Endothelial cell of umbilical vein (primary cell): ENCODE results near the gene CDK15. TPM values are rescaled to one million over a fixed set of nuclear protein-coding genes. Genes with fewer than 3 reads are reported as not detected.

Source experiments
- BruUV-seq: library from RNA; stranded (reverse); fragments of 400-500 nt; replicated peaks from 2 replicates; lab custom pipeline; 2021; lab: Mats Ljungman, UMichigan
- CTCF ChIA-PET: fragments of 300-600, 350-600 bp; sonication (Branson Sonifier 250); formaldehyde crosslinking; loops from one replicate; lab custom pipeline; 2021; ENCODE audit warnings: antibody characterized with exemption, inconsistent platforms; lab: Charles Lee
- POLR2A ChIA-PET: fragments of 300-600, 350-600 bp; sonication (Branson Sonifier 250); formaldehyde crosslinking; loops from one replicate; lab custom pipeline; 2021; ENCODE audit warnings: antibody characterized with exemption, inconsistent platforms; lab: Charles Lee
- DNase-seq: peaks from one replicate; pipeline ENCODE4 v3.0.0-alpha.2; 2011; ENCODE audit warnings: low read depth, low spot score
- FAIRE-seq: peaks from 2 replicates; lab custom pipeline; 2011; peaks lifted over from hg19 to GRCh38; lab: Jason Lieb, UNC
- H2AFZ ChIP-seq: 2 replicates; pipeline ENCODE4 v1.6.0; 2012; ENCODE audit warnings: low read depth, low read length, control low read depth, inconsistent platforms
- H3K27ac ChIP-seq: 2 replicates; pipeline ENCODE4 v1.5.1; 2011; ENCODE audit warnings: low read depth, mild to moderate bottlenecking, control low read depth, low read length, moderate library complexity; ENCODE audit not compliant: insufficient read depth
- H3K27me3 ChIP-seq, 2 experiments: 2 replicates each; pipeline versions ENCODE4 v1.6.0 to v1.6.1; 2011; ENCODE audit warnings: low read length in 2 of 2, mixed read lengths in 1 of 2; ENCODE audit not compliant: control insufficient read depth in 2 of 2, insufficient read depth in 2 of 2
- H3K36me3 ChIP-seq, 2 experiments: 2 replicates in 1 of 2; 3 replicates in 1 of 2; pipeline ENCODE4 v1.5.1; 2011; ENCODE audit warnings: low read length in 2 of 2, mild to moderate bottlenecking in 1 of 2, moderate library complexity in 1 of 2; ENCODE audit not compliant: control insufficient read depth in 2 of 2, insufficient read depth in 2 of 2; ENCODE audit errors: extremely low read depth in 1 of 2
- H3K4me1 ChIP-seq: 3 replicates; pipeline ENCODE4 v1.5.1; 2011; ENCODE audit warnings: mild to moderate bottlenecking, low read length; ENCODE audit not compliant: control insufficient read depth, insufficient read depth; ENCODE audit errors: extremely low read depth
- H3K4me2 ChIP-seq: 2 replicates; pipeline ENCODE4 v1.6.1; 2011; ENCODE audit warnings: low read length, control low read depth, mixed read lengths; ENCODE audit not compliant: insufficient read depth
- H3K4me3 ChIP-seq, 3 experiments: fragments of 200-600 bp in 1 of 3; sonication (generic), shearing (Covaris generic) in 1 of 3; replicated peaks in 1 of 3; 2 replicates each; pipeline ENCODE4 v1.5.1; 2011 to 2016; ENCODE audit warnings: control low read depth in 3 of 3, low read length in 3 of 3, mild to moderate bottlenecking in 2 of 3, inconsistent platforms in 1 of 3, low read depth in 1 of 3, moderate library complexity in 1 of 3; ENCODE audit not compliant: insufficient read depth in 1 of 3
- H3K79me2 ChIP-seq: 2 replicates; pipeline ENCODE4 v1.6.0; 2012; ENCODE audit warnings: low read length, inconsistent platforms; ENCODE audit not compliant: control insufficient read depth, insufficient read depth
- H3K9ac ChIP-seq: replicated peaks from 2 replicates; pipeline ENCODE3; 2011; ENCODE audit warnings: low read length, control low read depth; ENCODE audit not compliant: insufficient read depth; ENCODE audit errors: extremely low read depth
- H3K9me1 ChIP-seq: replicated peaks from 3 replicates; pipeline ENCODE4 v1.6.0; 2011; ENCODE audit warnings: mild to moderate bottlenecking, low read length; ENCODE audit not compliant: control insufficient read depth, insufficient read depth; ENCODE audit errors: extremely low read depth
- H3K9me3 ChIP-seq: replicated peaks from 2 replicates; pipeline ENCODE4 v1.5.1; 2012; ENCODE audit warnings: low read length, inconsistent platforms; ENCODE audit not compliant: control insufficient read depth, insufficient read depth
- H4K20me1 ChIP-seq: replicated peaks from 2 replicates; pipeline ENCODE3; 2011; ENCODE audit warnings: mild to moderate bottlenecking, low read length; ENCODE audit not compliant: control insufficient read depth, insufficient read depth; ENCODE audit errors: extremely low read depth
- EZH2 ChIP-seq: IDR thresholded peaks from 2 replicates; pipeline ENCODE4 v1.6.1; 2012; ENCODE audit warnings: borderline replicate concordance, low read depth, mild to moderate bottlenecking, moderate library complexity, low read length, inconsistent platforms; ENCODE audit not compliant: severe bottlenecking
- FOS ChIP-seq: IDR thresholded peaks from 2 replicates; pipeline ENCODE4 v1.6.1; 2011; ENCODE audit warnings: mild to moderate bottlenecking, low read length, moderate library complexity, borderline replicate concordance; ENCODE audit not compliant: insufficient read depth
- GATA2 ChIP-seq: IDR thresholded peaks from 2 replicates; pipeline ENCODE4 v1.7.0; 2011; ENCODE audit warnings: low read depth, mild to moderate bottlenecking, moderate library complexity, mixed read lengths, low read length; ENCODE audit not compliant: insufficient read length, insufficient read depth
- JUN ChIP-seq: IDR thresholded peaks from 2 replicates; pipeline ENCODE4 v1.6.1; 2011; ENCODE audit warnings: borderline replicate concordance, low read depth; ENCODE audit not compliant: insufficient read length, insufficient read depth
- MYC ChIP-seq: IDR thresholded peaks from one replicate; pipeline ENCODE4 v1.6.1; 2011; ENCODE audit warnings: mild to moderate bottlenecking, low read depth, low read length
- POLR2A ChIP-seq: IDR thresholded peaks from 2 replicates; pipeline ENCODE4 v1.6.1; 2012; ENCODE audit warnings: low read depth, mild to moderate bottlenecking, control low read depth, low read length
- POLR2AphosphoS5 ChIP-seq: IDR thresholded peaks from 2 replicates; pipeline ENCODE4 v1.6.1; 2012; ENCODE audit warnings: low read depth, mild to moderate bottlenecking, control low read depth, low read length, moderate library complexity; ENCODE audit not compliant: insufficient read depth
- dilution Hi-C: fragments of 300-500 bp; cut with MboI; formaldehyde crosslinking; loops from one replicate; pipeline ENCODE4 v1.15.0; 2019; ENCODE audit warnings: low sequenced_read_pairs; ENCODE audit not compliant: extremely low pct_ligation_motif_present
- intact Hi-C: fragments of 100-400 bp; cut with micrococcal nuclease; formaldehyde crosslinking; loops from one replicate; pipeline ENCODE4 v1.10.0; 2022
- polyA plus RNA-seq, 4 experiments: library from polyadenylated mRNA; depleted of rRNA in 3 of 4; stranded (reverse) in 3 of 4; unstranded in 1 of 4; fragments of >200 nt; gene quantifications; 2 replicates each; pipeline versions ENCODE4 v1.2.1 to v1.2.3, GENCODE V29; 2011 to 2012; ENCODE audit warnings: missing spikeins in 1 of 4
- total RNA-seq: library from RNA; stranded (reverse); gene quantifications from 2 replicates; pipeline ENCODE4 v1.2.3, GENCODE V29; 2021
- TF ChIP-seq, protein P1 (sequence below): IDR thresholded peaks from 2 replicates; pipeline ENCODE4 v1.6.1; 2011; ENCODE audit not compliant: insufficient read depth, insufficient read length
- TF ChIP-seq, protein P2 (sequence below), 2 donors: IDR thresholded peaks; 1 replicate in 1 of 2; 2 replicates in 1 of 2; pipeline ENCODE4 v1.5.1; 2011; ENCODE audit warnings: low read length in 2 of 2, mild to moderate bottlenecking in 2 of 2, moderate library complexity in 2 of 2, control low read depth in 1 of 2, inconsistent platforms in 1 of 2, low read depth in 1 of 2; ENCODE audit not compliant: insufficient read depth in 1 of 2; ENCODE audit errors: extremely low read depth in 1 of 2

CDK15 gene
- total and polyA plus RNA-seq, 2 donors (not counting 3 experiments of a cell fraction or from before 2014, with no cell fraction given) = not detected

GRCh38 chr2:201775326-201775725, 31.0 kb upstream of the CDK15 start:
- no peak for FAIRE-seq
- no peak for TF ChIP-seq FOS
- no peak for TF ChIP-seq MYC
- no peak for TF ChIP-seq JUN
- TF ChIP-seq, protein P1, sequence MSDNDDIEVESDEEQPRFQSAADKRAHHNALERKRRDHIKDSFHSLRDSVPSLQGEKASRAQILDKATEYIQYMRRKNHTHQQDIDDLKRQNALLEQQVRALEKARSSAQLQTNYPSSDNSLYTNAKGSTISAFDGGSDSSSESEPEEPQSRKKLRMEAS = no peak
- no peak for TF ChIP-seq POLR2AphosphoS5
- no peak for TF ChIP-seq EZH2
- no peak for TF ChIP-seq POLR2A
- no peak for TF ChIP-seq GATA2
- TF ChIP-seq, protein P2, sequence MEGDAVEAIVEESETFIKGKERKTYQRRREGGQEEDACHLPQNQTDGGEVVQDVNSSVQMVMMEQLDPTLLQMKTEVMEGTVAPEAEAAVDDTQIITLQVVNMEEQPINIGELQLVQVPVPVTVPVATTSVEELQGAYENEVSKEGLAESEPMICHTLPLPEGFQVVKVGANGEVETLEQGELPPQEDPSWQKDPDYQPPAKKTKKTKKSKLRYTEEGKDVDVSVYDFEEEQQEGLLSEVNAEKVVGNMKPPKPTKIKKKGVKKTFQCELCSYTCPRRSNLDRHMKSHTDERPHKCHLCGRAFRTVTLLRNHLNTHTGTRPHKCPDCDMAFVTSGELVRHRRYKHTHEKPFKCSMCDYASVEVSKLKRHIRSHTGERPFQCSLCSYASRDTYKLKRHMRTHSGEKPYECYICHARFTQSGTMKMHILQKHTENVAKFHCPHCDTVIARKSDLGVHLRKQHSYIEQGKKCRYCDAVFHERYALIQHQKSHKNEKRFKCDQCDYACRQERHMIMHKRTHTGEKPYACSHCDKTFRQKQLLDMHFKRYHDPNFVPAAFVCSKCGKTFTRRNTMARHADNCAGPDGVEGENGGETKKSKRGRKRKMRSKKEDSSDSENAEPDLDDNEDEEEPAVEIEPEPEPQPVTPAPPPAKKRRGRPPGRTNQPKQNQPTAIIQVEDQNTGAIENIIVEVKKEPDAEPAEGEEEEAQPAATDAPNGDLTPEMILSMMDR (IDR thresholded peaks at IDR 0.05; ENCODE audit: extremely low read depth in 1 of 2, insufficient read depth in 1 of 2, low read depth in 1 of 2, low read length in 2 of 2) = no peak
- H3K36me3 ChIP-seq = no peaks in the 10 kb centered on the region
- no peak overlapping the region for H3K4me3 ChIP-seq
- no peak for DNase-seq
- no peak overlapping the region for H2AFZ ChIP-seq
- H3K4me2 ChIP-seq = no peak overlapping the region
- ChIA-PET CTCF (no interaction called here), POLR2A (no interaction called here)
- H3K4me1 ChIP-seq = peaks cover 26% of the 10 kb centered on the region
- H3K9me1 ChIP-seq = no peaks in the 10 kb centered on the region
- intact Hi-C loops = loop anchor here (5.0 kb wide), 1 partner anchor 38 kb away; no protein-coding TSS in a partner anchor
- BruUV-seq = no TSS peak
- H3K9me3 ChIP-seq = no peaks in the 10 kb centered on the region
- H4K20me1 ChIP-seq = no peaks in the 10 kb centered on the region
- H3K27me3 ChIP-seq = no peaks in the 10 kb centered on the region
- dilution Hi-C loops = no loop called here
- H3K79me2 ChIP-seq = peaks cover 86% of the 10 kb centered on the region
- H3K9ac ChIP-seq = no peak overlapping the region
- H3K27ac ChIP-seq = no peak overlapping the region
